ENCODE measurements around the gene KCNN2. TPM values are rescaled to one million over a fixed set of nuclear protein-coding genes. Genes with fewer than 3 reads are reported as not detected.

The KCNN2 gene
- total RNA-seq, 2 experiments from 2014 or later = not detected

DNA sequence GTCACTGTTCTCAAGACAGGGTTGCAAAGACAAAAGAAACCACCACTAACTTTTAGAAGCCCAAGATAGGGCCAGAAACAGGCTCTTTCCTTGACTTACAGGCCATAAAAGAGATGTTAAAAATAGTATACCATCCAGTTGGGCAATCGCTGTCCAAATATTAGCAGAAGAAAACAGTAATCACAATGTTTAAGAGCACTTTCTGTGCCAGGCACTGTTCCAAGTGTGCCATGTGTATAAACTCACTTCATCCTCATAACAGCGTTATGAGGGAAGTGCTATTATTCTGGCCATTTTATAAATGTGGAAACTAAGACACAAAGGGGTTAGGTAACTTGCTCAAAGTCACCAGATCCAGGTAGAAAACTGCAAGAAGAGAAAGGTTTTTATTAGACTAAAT lies 111.7 kb downstream of the KCNN2 start:
- no peaks in the 10 kb centered on the region for H3K27me3 Mint-ChIP-seq (ENCODE audit: low read depth)
- no peaks in the 10 kb centered on the region for H3K9me3 Mint-ChIP-seq (ENCODE audit: insufficient read depth)
- no peak overlapping the region for H3K27ac Mint-ChIP-seq
- no peaks in the 10 kb centered on the region for H3K4me1 Mint-ChIP-seq (ENCODE audit: low read depth)
- ChIA-PET CTCF (no interaction called here), POLR2A (no interaction called here)
- no peaks in the 10 kb centered on the region for H3K36me3 Mint-ChIP-seq (ENCODE audit: low read depth)
- no peak overlapping the region for H3K4me3 Mint-ChIP-seq
- ATAC-seq (no peak), DNase-seq (no peak)

DNA sequence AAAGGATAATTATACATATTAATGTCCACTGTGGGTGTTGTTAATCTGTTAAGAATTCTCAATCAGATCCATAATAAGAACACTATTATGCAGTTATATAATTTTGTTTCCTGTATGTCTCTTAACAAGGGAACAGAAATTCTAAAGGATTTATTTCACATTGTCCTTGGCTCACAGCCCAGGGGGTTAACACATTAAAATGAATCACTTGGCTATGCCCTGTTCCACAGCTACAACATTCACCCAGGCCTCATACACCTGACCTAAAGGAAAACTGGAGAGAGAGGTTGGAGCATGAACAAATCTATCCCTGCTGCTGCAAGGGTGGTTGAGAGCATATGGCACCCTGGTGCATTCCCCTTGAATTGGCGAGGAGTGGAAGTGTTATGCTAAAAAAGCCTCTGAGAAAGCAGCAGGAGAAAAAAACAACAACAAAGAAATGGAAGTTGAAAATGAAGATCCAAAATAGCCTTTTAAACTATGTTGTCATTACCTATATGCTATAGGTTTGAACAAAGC lies 116.0 kb downstream of the KCNN2 start:
- Mint-ChIP-seq H3K9me3 (ENCODE audit: insufficient read depth) (no peaks in the 10 kb centered on the region), H3K4me3 (no peak overlapping the region), H3K36me3 (ENCODE audit: low read depth) (no peaks in the 10 kb centered on the region), H3K4me1 (ENCODE audit: low read depth) (no peaks in the 10 kb centered on the region), H3K27me3 (ENCODE audit: low read depth) (no peaks in the 10 kb centered on the region), H3K27ac (no peak overlapping the region)
- ATAC-seq (no peak), DNase-seq (no peak)
- POLR2A ChIA-PET = no interaction called here
- CTCF ChIA-PET = no interaction called here

DNA sequence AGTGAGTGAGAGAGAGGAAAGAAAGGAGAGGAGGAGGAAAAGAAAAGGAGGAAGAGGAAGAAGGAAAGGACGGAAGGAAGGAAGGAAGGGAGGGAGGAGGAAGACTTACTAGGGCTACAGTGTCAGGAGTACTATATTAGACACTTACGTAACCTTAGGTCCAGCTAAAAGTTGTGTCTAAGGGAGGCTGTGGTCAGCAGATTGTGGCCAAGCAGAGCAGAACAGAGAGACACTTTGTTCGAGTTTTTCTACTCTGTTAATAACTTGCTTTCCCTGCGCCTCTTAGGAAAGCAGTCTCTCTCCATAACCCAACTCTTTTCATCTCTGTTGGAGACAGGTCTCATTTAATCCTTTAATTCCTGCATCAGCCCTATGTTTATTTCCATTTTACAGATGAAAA lies 138.9 kb downstream of the KCNN2 start:
- H3K4me3 Mint-ChIP-seq = no peak overlapping the region
- peaks cover 3% of the 10 kb centered on the region for H3K9me3 Mint-ChIP-seq (ENCODE audit: insufficient read depth)
- DNase-seq (no peak), ATAC-seq (no peak)
- H3K4me1 Mint-ChIP-seq (ENCODE audit: low read depth) = no peaks in the 10 kb centered on the region
- no peaks in the 10 kb centered on the region for H3K36me3 Mint-ChIP-seq (ENCODE audit: low read depth)
- POLR2A ChIA-PET = no interaction called here
- no peaks in the 10 kb centered on the region for H3K27me3 Mint-ChIP-seq (ENCODE audit: low read depth)
- CTCF ChIA-PET = no interaction called here
- H3K27ac Mint-ChIP-seq = no peak overlapping the region

DNA sequence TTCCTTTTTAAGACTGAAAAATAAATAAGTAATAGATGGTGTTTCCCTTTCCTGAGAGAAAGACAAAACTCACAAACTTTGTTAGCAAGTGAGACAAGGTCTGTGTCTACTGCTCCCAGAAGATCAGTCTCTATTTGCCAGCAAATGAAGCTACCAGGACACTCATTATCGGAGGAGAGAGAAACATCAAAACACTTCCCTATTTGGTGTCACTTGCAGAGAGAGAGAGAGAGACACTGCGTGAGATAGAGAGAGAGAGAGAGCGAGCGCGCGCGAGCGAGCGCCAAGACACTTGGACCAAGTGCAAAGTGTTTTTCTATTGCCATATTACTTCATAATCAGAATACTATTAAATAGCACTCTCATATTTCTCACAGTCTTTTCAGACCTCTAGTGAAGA lies 142.7 kb downstream of the KCNN2 start:
- H3K36me3 Mint-ChIP-seq (ENCODE audit: low read depth) = no peaks in the 10 kb centered on the region
- no peak overlapping the region for H3K4me3 Mint-ChIP-seq
- ChIA-PET CTCF (no interaction called here), POLR2A (no interaction called here)
- ATAC-seq (no peak), DNase-seq (no peak)
- H3K27ac Mint-ChIP-seq = no peak overlapping the region
- no peaks in the 10 kb centered on the region for H3K4me1 Mint-ChIP-seq (ENCODE audit: low read depth)
- no peaks in the 10 kb centered on the region for H3K27me3 Mint-ChIP-seq (ENCODE audit: low read depth)
- peaks cover 3% of the 10 kb centered on the region for H3K9me3 Mint-ChIP-seq (ENCODE audit: insufficient read depth)

DNA sequence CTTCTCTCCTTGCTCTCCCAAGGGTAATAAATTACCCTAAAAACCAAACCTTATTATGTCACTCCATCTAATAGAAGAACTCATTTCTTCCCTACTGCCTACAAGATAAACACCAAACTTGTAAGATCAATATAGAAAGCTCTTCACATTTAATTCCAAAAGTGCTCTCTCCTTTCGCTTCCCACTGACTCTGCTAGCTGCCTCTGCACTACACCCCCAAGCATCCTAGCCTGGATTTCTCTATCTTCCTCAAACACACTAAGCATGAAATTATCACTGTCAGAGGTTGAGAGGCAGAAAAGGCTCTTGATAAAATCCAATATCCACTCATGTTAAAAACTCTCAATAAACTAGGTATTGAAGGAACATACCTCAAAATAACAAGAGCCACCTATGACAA lies 162.4 kb downstream of the KCNN2 start:
- CTCF ChIA-PET = no interaction called here
- DNase-seq (no peak), ATAC-seq (no peak)
- H3K27me3 Mint-ChIP-seq (ENCODE audit: low read depth) = no peaks in the 10 kb centered on the region
- H3K4me1 Mint-ChIP-seq (ENCODE audit: low read depth) = no peaks in the 10 kb centered on the region
- no peaks in the 10 kb centered on the region for H3K36me3 Mint-ChIP-seq (ENCODE audit: low read depth)
- POLR2A ChIA-PET = no interaction called here
- H3K9me3 Mint-ChIP-seq (ENCODE audit: insufficient read depth) = no peaks in the 10 kb centered on the region
- H3K4me3 Mint-ChIP-seq = no peak overlapping the region
- H3K27ac Mint-ChIP-seq = no peak overlapping the region

DNA sequence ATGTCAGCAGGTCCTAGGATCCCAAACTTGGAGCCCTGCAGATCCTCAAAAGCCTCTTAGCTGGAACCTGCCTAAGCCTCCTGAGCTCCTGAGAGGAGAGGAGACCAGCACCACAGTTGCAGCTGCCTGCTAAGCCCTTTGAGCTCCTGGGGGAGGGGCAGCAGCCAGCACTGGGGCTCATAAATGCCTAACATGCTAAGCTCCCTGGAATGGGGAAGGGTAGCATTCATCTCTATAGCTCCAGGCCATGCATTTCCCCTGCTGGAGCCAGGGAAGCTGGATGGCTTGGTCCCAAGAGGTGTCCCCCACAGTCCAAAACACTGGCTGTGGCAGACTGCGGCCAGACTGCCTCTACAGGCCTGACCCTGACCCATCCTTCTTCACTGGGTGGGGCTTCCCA lies 182.7 kb downstream of the KCNN2 start:
- H3K9me3 Mint-ChIP-seq (ENCODE audit: insufficient read depth) = peaks cover 4% of the 10 kb centered on the region
- no peaks in the 10 kb centered on the region for H3K36me3 Mint-ChIP-seq (ENCODE audit: low read depth)
- no peaks in the 10 kb centered on the region for H3K27me3 Mint-ChIP-seq (ENCODE audit: low read depth)
- ChIA-PET POLR2A (no interaction called here), CTCF (no interaction called here)
- H3K4me3 Mint-ChIP-seq = no peak overlapping the region
- H3K4me1 Mint-ChIP-seq (ENCODE audit: low read depth) = no peaks in the 10 kb centered on the region
- no peak overlapping the region for H3K27ac Mint-ChIP-seq
- no peak for ATAC-seq
- no peak for DNase-seq
